Measurements from ENCODE around the gene GJA3.
"Not testable (repeated sequence)": the region's sequence is repeated elsewhere in the genome, so short reads cannot be mapped to it uniquely, and the experiment has no call there.

Gene GJA3

DNA sequence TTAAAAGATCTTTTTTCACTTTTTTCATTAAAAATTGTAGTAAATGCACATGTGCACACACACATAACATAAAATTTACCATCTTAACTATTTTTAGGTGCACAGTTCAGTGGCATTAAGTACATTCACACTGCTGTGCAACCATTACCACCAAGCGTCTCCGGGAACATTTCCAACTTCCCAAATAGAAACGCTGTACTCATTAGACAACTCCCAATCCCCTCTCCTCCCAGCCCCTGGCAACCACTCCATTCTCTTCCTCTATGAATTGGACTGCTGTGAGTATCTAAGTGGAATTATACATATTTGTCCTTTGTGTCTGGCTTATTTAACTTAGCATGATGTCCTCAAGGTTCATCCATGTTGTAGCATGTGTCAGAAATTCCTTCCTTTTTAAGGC is 20.3 kb upstream of the GJA3 start:
- no peak for DNase-seq

DNA sequence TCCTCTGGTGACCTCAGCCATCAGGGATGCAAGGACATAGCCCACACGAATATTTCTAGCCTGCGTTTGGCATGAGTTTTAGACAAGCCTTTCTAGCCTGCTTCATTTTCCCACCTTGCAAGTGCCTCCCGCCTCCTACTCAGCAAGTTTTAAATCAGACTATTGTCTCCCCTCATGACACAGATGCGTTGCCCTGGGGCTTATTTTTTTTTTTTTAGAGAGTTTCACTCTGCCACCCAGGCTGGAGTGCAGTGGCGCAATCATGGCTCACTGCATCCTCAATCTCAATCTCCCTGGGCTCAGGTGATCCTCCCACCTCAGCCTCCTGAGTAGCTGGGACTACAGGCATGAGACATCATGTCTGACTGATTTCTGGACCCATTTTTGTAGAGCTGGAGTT is 17.3 kb upstream of the GJA3 start:
- no peak for DNase-seq

DNA sequence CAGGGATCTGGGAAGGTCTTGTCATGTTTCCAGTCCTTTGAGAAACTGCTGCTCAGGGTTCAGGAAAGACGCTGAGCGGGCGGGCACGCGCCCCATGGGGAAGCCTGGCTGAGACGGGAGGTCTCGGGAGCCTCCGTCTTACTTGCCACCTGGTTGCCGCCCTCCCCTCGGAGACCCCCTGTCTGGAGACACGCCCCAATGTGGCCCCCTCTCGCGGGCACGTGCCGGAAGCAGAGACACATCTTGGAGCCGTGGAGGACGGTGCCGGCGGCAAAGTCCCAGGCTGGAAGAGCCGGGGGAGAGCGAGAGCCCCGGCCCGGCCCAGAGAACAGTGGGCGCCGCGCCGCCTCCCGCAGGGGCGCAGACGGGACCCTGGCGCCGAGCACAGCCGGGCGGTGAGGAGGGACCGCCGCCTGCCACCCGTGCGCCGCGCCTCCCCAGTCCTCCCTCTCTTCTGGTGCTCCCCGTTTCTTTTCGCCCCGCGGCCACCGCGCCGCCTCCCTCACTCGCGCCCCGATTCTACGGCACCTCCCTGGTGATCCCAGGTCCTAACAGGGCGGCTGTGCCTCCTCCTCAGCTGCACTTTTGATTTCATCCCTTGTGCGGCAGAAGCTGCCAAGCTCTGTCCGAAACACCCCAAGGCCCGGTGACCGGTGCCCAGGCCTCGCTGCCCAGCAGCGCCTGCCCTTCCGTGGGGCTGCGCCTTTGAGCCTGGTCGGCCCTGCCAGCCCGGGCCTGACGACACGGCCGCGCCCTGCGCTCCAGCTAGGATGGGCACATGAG is 16.4 kb upstream of the GJA3 start:
- DNase-seq = no peak

DNA sequence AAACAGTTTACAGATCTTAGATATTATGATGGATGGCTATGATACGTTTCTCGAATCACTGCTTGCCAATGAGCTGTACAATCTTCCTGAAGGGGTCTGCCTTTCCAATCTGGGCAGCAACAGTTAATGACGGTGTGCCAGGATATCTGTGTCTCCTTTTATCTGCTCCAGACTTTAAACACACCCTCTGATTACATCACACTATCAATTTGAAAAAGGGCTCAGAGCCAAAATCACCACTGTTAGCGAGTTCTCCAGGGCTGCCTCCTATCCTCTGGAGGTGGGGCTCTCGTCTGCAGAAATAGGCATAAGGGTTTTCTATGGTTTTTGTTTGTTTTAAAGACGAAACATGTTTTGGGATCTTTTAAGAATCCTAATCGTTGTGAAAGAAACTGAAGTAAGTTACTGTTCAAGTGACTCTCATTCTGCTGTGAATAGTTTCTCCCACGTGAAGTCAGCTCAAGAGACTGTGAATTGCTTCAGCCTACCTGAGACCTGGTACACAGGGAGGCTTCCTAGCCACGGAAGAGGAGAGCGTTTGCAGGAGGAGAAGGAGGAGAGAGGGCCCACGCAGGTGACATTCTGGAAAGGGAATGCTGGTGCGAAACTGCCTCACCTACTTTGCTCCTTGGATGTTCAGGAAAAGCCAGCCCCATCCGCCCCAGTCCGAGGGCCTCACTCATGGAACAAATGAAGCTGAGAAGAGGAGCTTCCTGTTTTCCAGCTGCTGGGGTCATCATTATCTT is 15.2 kb upstream of the GJA3 start:
- DNase-seq = no peak

DNA sequence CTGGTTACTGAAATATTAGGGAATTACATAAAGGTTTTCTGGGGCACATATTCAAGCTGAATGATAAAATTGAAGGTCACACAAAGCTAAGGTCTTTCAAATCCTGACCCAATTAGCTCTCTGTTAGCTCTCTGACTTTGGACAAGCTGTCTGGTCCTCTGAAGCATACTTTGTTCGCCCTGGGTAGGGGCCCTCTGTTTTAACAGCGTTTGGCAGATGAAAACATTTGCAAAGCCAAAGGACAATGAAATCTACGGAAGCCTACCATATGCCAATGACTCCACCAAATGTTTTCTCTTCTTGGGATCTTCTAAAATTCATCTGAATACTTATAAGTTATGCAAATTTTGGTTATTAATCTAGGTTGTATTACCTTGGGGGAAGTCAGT is 14.5 kb upstream of the GJA3 start:
- no peak for DNase-seq

GRCh38 chr13:20174656-20175405 is 14.0 kb upstream of the GJA3 start:
- DNase-seq = peak; percentile 35

GRCh38 chr13:20173116-20173746 is 12.4 kb upstream of the GJA3 start:
- no peak for DNase-seq

DNA sequence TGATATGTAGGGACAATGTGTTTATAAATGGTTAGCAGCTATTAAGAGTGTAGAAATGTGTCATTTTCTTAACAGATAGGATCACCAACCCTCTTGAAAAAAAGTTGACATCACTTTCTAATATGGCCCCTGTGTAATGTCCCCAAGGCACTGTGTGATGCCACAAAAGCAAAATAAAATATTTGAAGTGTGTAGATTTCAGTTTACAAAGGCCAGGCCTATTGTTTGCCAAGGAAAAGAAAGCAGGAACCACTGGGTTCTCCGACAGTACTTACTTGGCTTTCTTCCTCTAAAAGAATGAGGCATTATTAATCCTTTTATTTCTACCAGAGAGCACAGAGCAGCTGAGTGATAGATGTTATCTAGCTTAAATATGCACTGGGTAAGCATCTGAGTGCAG is 10.5 kb upstream of the GJA3 start:
- no peak for DNase-seq

DNA sequence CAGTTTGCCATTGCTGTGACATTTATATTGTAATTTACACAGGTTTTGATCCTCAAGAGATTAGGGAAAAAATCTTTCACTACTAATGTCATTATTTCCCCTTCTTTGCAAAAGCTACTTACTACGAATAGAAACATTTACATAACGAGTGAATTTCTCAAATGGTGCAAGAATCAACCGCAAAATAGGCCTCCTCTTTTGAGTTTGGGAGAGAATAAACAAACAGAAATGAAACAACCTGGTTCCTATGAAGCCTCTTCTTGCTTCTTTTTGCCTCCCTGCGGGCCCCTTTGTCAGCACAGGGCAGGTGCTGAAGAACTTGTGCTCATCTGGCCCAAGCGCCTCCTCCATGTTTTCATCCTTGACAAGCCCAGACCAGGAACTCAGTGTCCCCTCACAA is 10.1 kb upstream of the GJA3 start:
- DNase-seq = no peak

DNA sequence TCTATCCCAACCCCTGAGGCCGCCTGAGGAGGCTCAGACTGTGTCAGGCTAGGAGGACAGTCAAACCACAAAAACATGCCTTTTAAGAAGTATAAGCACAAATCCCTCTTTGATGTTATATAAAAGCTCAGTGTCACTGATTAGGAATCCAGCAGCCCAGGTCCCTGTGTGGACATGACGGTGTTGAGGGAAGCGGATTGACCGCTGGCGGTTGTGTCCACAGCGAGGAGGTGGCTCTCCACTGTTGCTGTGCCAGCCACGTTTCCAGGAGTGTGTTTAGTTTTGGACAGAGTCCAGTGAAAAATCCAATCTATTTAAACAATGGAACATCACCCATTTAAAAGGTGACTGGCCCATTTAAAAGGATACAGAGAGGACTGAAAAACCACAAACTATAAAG is 7.5 kb upstream of the GJA3 start:
- DNase-seq = no peak

DNA sequence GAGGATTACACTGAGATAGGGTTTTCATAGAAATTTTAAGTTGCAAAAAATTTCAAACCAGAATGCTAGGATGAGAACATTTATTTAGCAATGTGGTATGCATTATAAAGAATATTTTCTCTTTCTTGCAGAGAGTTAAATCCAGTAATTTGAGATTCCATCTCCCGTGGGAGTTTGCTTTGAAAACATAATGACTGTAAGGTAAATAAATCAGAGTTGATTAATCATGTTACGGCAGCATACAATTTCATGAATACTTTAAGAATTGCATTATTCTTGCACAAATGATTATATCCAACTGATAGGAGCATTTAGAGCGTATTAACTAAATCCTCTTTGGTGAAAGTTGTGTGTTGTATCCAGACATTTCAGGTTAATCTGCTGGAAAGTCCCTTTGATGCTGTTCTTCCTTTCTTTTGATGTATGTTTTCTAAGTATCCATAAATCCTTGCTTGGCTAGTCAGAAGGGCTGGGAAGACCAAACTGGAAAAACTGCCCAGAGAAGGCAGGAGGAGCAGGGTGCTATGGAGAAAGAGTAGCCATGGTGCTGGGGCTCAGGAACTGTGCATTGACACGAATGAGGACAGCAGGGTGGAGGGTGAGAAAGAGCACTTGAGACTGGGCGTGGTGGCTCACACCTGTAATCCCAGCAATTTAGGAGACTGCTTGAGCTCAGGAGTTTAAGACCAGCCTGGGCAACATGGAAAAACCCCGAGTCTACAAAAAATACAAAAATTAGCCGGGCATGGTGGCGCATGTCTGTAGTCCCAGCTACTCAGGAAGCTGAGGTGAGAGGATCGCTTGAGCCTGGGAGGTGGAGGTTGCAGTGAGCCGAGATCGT is 4.8 kb upstream of the GJA3 start:
- no peak for DNase-seq

DNA sequence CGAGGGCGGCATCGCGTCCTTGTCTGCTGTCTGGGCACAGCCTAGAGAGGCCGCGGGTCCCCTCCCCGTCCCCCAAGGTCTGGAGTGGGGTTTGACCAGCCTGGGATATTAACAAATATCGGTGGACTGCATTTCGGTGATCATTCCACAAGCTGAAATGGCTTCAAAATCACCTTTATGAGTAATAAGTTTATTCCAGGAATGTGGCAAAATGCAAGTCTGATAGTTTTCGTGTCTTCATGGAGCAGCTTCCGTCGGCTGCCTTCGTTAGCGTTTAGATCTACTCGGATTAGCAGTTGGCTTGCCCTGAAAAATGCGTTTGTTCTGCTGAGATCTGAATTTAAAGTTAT is 1.1 kb upstream of the GJA3 start:
- DNase-seq = no peak

- DNase-seq = peak; percentile 60
Observed at GRCh38 chr13:20161275-20161950, 561 bp upstream of the GJA3 start.

DNA sequence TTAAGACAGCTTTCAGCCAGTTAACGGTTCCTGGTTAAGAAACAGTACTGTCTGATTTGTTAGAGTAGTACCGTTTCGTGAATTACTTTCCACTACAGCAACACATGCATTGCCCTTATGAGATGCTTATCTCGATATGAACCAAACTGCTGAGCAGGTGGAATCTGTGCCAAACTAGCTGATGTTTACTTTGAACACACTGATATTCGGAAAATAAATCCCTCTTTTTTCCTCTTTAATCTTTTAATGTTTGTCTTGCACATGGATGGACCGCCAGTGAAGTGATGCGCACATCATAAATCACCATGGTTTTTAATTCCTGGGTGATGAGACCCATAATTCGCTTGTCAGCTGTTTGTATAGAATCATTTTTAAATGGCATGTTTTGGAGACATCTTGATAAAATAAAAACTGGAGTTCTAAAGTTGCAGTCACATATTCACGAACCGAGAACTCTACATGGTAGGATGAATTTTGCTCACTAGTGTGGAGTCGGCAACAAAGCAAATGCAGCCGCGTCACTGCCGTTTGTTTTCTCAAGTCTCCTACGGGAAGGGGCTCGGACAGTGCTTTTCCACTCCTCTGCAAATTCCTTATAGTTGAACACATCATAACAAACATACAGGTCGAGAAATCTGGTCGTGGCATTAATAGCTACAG is 1.1 kb downstream of the GJA3 start:
- no peak for DNase-seq

DNA sequence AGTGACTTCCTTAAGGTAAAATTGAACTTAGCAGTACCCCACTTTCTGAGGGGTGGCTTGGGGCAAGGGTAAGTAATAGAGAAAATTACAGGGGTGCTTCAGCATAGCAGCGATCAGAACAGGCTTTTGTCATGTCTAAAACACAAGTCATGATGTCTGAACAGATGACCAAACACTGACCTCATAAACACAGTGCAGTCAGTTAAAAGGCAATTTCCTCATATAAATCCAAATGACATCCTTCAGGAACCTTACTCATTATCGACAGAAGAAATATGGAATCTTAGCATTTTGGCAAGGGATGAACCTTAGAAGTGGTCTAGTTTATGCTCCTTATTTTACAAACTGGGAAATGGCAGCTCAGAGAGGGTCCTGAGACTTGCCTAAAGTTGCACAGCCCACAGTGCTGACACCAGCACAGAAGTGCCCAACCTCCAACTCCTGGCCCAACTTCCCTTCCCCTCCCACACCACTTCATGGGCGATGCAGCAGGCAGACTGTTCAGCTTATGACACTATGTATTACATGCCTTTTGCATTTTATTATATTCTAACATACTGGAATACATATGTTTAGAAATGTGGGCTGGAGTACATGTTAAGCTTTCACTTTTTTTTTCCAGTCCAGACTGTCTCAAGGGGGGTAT is 3.6 kb downstream of the GJA3 start:
- DNase-seq = no peak

DNA sequence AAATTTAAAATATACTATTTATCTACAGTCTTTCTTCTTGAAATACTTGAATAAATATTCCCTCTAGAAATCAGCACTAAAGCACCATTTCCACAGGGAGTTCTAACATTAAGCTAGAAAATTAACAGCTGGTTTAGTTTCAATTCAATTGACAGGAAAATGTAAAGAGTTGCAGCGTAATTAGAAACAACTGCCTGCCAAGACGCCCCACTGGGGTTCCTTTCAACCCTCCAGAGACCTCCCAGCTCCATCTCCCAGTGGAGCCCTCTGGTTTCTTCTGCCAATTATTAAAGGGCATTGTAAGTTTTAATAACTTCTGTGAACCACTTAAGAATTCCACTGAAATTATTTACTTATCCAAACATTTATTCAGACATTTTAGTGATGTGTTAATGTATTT is 4.2 kb downstream of the GJA3 start:
- no peak for DNase-seq

DNA sequence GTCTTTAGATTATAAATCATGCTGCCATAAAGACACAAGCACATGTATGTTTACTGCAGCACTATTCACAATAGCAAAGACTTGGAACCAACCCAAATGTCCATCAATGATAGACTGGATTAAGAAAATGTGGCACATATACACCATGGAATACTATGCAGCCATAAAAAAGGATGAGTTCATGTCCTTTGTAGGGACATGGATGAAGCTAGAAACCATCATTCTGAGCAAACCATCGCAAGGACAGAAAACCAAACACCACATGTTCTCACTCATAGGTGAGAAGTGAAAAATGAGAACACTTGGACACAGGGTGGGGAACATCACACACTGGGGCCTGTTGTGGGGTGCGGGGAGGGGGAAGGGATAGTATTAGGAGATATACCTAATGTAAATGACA is 7.6 kb downstream of the GJA3 start:
- not testable (repeated sequence) for DNase-seq

DNA sequence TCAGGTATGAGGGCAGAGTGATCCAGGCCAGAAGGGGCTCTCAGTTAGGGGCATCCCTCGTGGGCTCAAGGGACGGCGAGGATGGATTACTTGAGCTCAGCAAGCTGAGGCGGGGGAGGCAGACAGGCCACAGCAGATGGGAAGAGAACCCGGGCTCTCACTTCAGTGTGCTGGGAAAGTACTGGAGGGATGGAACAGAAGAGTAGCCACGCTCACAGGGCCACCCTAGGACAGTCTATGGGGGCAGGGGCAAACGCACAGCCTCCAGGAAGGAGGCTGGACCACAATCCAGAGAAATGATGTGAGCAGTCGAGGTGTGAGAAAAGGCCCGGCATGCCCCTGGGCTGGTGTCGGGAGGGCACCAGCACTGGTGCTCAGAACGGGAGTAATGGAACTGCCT is 9.2 kb downstream of the GJA3 start:
- DNase-seq = no peak

DNA sequence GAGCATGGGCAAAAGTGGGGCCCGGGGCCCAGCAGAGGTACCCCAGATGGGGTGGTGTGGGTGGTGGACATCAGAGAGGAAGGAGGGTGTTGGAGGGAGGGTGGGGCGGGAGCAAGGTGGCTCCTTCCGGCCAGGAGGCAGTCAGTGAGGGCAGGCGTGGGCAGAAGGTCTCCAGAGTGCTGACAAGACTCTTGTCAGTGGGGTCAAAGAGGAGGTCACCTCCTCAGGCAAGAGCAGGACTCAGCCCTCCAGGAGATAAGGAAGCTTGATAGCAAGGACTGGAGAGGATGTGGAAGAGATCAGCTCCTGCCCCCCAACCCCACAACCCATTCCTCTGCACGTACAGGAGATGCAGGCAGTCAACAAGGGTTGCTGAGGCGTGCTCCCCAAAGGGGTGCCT is 9.8 kb downstream of the GJA3 start:
- no peak for DNase-seq

- no peak for DNase-seq
Observed at GRCh38 chr13:20150561-20150960, 10.3 kb downstream of the GJA3 start.

GRCh38 chr13:20149762-20150161 is 11.1 kb downstream of the GJA3 start:
- no peak for DNase-seq

Data from CD4-positive, alpha-beta T cell treated with Interleukin-12 subunit alpha and Interleukin-12 subunit beta, for 1 hour (primary cell).